Endothelial cell of umbilical vein (primary cell): ENCODE measurements around the gene AFAP1L2. TPM values are rescaled to one million over a fixed set of nuclear protein-coding genes. Genes with fewer than 3 reads are reported as not detected.

Source experiments
- BruUV-seq: library from RNA; stranded (reverse); fragments of 400-500 nt; replicated peaks from 2 replicates; lab custom pipeline; 2021; lab: Mats Ljungman, UMichigan
- CTCF ChIA-PET: fragments of 300-600, 350-600 bp; sonication (Branson Sonifier 250); formaldehyde crosslinking; loops from one replicate; lab custom pipeline; 2021; ENCODE audit warnings: antibody characterized with exemption, inconsistent platforms; lab: Charles Lee
- POLR2A ChIA-PET: fragments of 300-600, 350-600 bp; sonication (Branson Sonifier 250); formaldehyde crosslinking; loops from one replicate; lab custom pipeline; 2021; ENCODE audit warnings: antibody characterized with exemption, inconsistent platforms; lab: Charles Lee
- DNase-seq: peaks from one replicate; pipeline ENCODE4 v3.0.0-alpha.2; 2011; ENCODE audit warnings: low read depth, low spot score
- FAIRE-seq: peaks from 2 replicates; lab custom pipeline; 2011; peaks lifted over from hg19 to GRCh38; lab: Jason Lieb, UNC
- H2AFZ ChIP-seq: 2 replicates; pipeline ENCODE4 v1.6.0; 2012; ENCODE audit warnings: low read depth, low read length, control low read depth, inconsistent platforms
- H3K27ac ChIP-seq: 2 replicates; pipeline ENCODE4 v1.5.1; 2011; ENCODE audit warnings: low read depth, mild to moderate bottlenecking, control low read depth, low read length, moderate library complexity; ENCODE audit not compliant: insufficient read depth
- H3K27me3 ChIP-seq, 2 experiments: 2 replicates each; pipeline versions ENCODE4 v1.6.0 to v1.6.1; 2011; ENCODE audit warnings: low read length in 2 of 2, mixed read lengths in 1 of 2; ENCODE audit not compliant: control insufficient read depth in 2 of 2, insufficient read depth in 2 of 2
- H3K36me3 ChIP-seq, 2 experiments: 2 replicates in 1 of 2; 3 replicates in 1 of 2; pipeline ENCODE4 v1.5.1; 2011; ENCODE audit warnings: low read length in 2 of 2, mild to moderate bottlenecking in 1 of 2, moderate library complexity in 1 of 2; ENCODE audit not compliant: control insufficient read depth in 2 of 2, insufficient read depth in 2 of 2; ENCODE audit errors: extremely low read depth in 1 of 2
- H3K4me1 ChIP-seq: 3 replicates; pipeline ENCODE4 v1.5.1; 2011; ENCODE audit warnings: mild to moderate bottlenecking, low read length; ENCODE audit not compliant: control insufficient read depth, insufficient read depth; ENCODE audit errors: extremely low read depth
- H3K4me2 ChIP-seq: 2 replicates; pipeline ENCODE4 v1.6.1; 2011; ENCODE audit warnings: low read length, control low read depth, mixed read lengths; ENCODE audit not compliant: insufficient read depth
- H3K4me3 ChIP-seq, 3 experiments: fragments of 200-600 bp in 1 of 3; sonication (generic), shearing (Covaris generic) in 1 of 3; replicated peaks in 1 of 3; 2 replicates each; pipeline ENCODE4 v1.5.1; 2011 to 2016; ENCODE audit warnings: control low read depth in 3 of 3, low read length in 3 of 3, mild to moderate bottlenecking in 2 of 3, inconsistent platforms in 1 of 3, low read depth in 1 of 3, moderate library complexity in 1 of 3; ENCODE audit not compliant: insufficient read depth in 1 of 3
- H3K79me2 ChIP-seq: 2 replicates; pipeline ENCODE4 v1.6.0; 2012; ENCODE audit warnings: low read length, inconsistent platforms; ENCODE audit not compliant: control insufficient read depth, insufficient read depth
- H3K9ac ChIP-seq: replicated peaks from 2 replicates; pipeline ENCODE3; 2011; ENCODE audit warnings: low read length, control low read depth; ENCODE audit not compliant: insufficient read depth; ENCODE audit errors: extremely low read depth
- H3K9me1 ChIP-seq: replicated peaks from 3 replicates; pipeline ENCODE4 v1.6.0; 2011; ENCODE audit warnings: mild to moderate bottlenecking, low read length; ENCODE audit not compliant: control insufficient read depth, insufficient read depth; ENCODE audit errors: extremely low read depth
- H3K9me3 ChIP-seq: replicated peaks from 2 replicates; pipeline ENCODE4 v1.5.1; 2012; ENCODE audit warnings: low read length, inconsistent platforms; ENCODE audit not compliant: control insufficient read depth, insufficient read depth
- H4K20me1 ChIP-seq: replicated peaks from 2 replicates; pipeline ENCODE3; 2011; ENCODE audit warnings: mild to moderate bottlenecking, low read length; ENCODE audit not compliant: control insufficient read depth, insufficient read depth; ENCODE audit errors: extremely low read depth
- CTCF ChIP-seq, 2 donors: IDR thresholded peaks; 1 replicate in 1 of 2; 2 replicates in 1 of 2; pipeline ENCODE4 v1.5.1; 2011; ENCODE audit warnings: low read length in 2 of 2, mild to moderate bottlenecking in 2 of 2, moderate library complexity in 2 of 2, control low read depth in 1 of 2, inconsistent platforms in 1 of 2, low read depth in 1 of 2; ENCODE audit not compliant: insufficient read depth in 1 of 2; ENCODE audit errors: extremely low read depth in 1 of 2
- EZH2 ChIP-seq: IDR thresholded peaks from 2 replicates; pipeline ENCODE4 v1.6.1; 2012; ENCODE audit warnings: borderline replicate concordance, low read depth, mild to moderate bottlenecking, moderate library complexity, low read length, inconsistent platforms; ENCODE audit not compliant: severe bottlenecking
- FOS ChIP-seq: IDR thresholded peaks from 2 replicates; pipeline ENCODE4 v1.6.1; 2011; ENCODE audit warnings: mild to moderate bottlenecking, low read length, moderate library complexity, borderline replicate concordance; ENCODE audit not compliant: insufficient read depth
- JUN ChIP-seq: IDR thresholded peaks from 2 replicates; pipeline ENCODE4 v1.6.1; 2011; ENCODE audit warnings: borderline replicate concordance, low read depth; ENCODE audit not compliant: insufficient read length, insufficient read depth
- MYC ChIP-seq: IDR thresholded peaks from one replicate; pipeline ENCODE4 v1.6.1; 2011; ENCODE audit warnings: mild to moderate bottlenecking, low read depth, low read length
- POLR2A ChIP-seq: IDR thresholded peaks from 2 replicates; pipeline ENCODE4 v1.6.1; 2012; ENCODE audit warnings: low read depth, mild to moderate bottlenecking, control low read depth, low read length
- POLR2AphosphoS5 ChIP-seq: IDR thresholded peaks from 2 replicates; pipeline ENCODE4 v1.6.1; 2012; ENCODE audit warnings: low read depth, mild to moderate bottlenecking, control low read depth, low read length, moderate library complexity; ENCODE audit not compliant: insufficient read depth
- dilution Hi-C: fragments of 300-500 bp; cut with MboI; formaldehyde crosslinking; loops from one replicate; pipeline ENCODE4 v1.15.0; 2019; ENCODE audit warnings: low sequenced_read_pairs; ENCODE audit not compliant: extremely low pct_ligation_motif_present
- intact Hi-C: fragments of 100-400 bp; cut with micrococcal nuclease; formaldehyde crosslinking; loops from one replicate; pipeline ENCODE4 v1.10.0; 2022
- polyA plus RNA-seq, 4 experiments: library from polyadenylated mRNA; depleted of rRNA in 3 of 4; stranded (reverse) in 3 of 4; unstranded in 1 of 4; fragments of >200 nt; gene quantifications; 2 replicates each; pipeline versions ENCODE4 v1.2.1 to v1.2.3, GENCODE V29; 2011 to 2012; ENCODE audit warnings: missing spikeins in 1 of 4
- total RNA-seq: library from RNA; stranded (reverse); gene quantifications from 2 replicates; pipeline ENCODE4 v1.2.3, GENCODE V29; 2021

The AFAP1L2 gene
- total and polyA plus RNA-seq, 2 donors (not counting 3 experiments of a cell fraction or from before 2014, with no cell fraction given) = 0.90 to 4.1 TPM

GRCh38 chr10:114346176-114347031, 57.9 kb downstream of the AFAP1L2 start:
- Histone ChIP-seq H3K4me3 (no peak overlapping the region), H3K4me1 (peaks cover 2% of the 10 kb centered on the region), H3K27ac (no peak overlapping the region), H2AFZ (no peak overlapping the region), H3K9me1 (no peaks in the 10 kb centered on the region), H3K9me3 (no peaks in the 10 kb centered on the region), H3K36me3 (no peaks in the 10 kb centered on the region), H3K27me3 (no peaks in the 10 kb centered on the region), H4K20me1 (no peaks in the 10 kb centered on the region), H3K79me2 (no peaks in the 10 kb centered on the region), H3K4me2 (no peak overlapping the region), H3K9ac (no peak overlapping the region)
- ChIA-PET CTCF (no interaction called here), POLR2A (no interaction called here)
- no peak for TF ChIP-seq MYC
- TF ChIP-seq POLR2A = no peak
- TF ChIP-seq EZH2 = no peak
- TF ChIP-seq FOS = no peak
- no peak for TF ChIP-seq JUN
- TF ChIP-seq POLR2AphosphoS5 = no peak
- TF ChIP-seq CTCF (IDR thresholded peaks at IDR 0.05; ENCODE audit: extremely low read depth in 1 of 2, insufficient read depth in 1 of 2, low read depth in 1 of 2, low read length in 2 of 2) = no peak
- no TSS peak for BruUV-seq
- DNase-seq = no peak
- FAIRE-seq = no peak
- intact Hi-C loops = no loop called here
- dilution Hi-C loops = no loop called here
